Measurements from ENCODE around the gene RAB7B. TPM values are rescaled to one million over a fixed set of nuclear protein-coding genes. Genes with fewer than 3 reads are reported as not detected.

The RAB7B gene
- total RNA-seq, 2 experiments from 2014 or later = not detected

DNA sequence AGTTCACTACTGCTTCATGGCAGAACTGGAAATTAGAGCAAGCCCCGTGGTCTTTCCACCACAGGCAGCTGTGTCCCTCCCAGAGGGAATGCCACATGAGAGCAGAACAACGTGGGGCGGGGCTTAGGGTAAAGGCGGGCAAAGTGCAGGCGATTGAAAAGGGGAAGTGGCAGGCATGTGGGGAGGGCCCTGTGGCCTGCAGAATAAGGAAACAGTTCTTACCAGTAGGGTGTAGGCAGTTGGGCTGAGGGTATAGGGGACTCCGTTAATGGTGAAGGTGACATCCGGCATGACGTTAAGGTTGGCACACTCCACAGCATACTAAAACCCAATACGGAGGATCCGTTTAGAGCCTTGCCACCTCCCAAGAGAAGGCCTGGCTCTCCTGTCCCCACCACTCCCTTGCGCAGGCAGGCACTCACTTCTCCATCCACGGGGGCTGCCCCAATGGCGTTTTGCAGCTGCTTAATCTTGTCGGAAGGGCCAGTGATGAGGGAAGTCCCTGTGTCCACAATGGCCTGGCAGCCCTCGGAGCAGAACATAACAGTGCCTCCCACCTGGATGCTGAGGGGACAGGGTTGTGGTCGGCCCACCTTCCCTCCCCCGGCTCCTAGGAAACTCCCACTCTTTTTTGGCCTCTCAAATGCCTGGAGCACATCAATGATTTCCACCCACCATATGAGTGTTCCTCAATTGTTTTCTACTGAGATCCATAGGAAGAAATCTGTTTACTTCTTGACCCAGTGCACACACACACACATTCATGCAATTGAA, 9.1 kb upstream of the RAB7B start:
- H3K79me2 ChIP-seq (ENCODE audit: insufficient read depth, low read depth, low read length) = no peaks in the 10 kb centered on the region
- peaks cover 19% of the 10 kb centered on the region for H3K4me1 ChIP-seq (ENCODE audit: insufficient read depth, low read length, poor library complexity, severe bottlenecking)
- no peaks in the 10 kb centered on the region for H3K9me3 ChIP-seq (ENCODE audit: low read length)
- no TSS peak for BruUV-seq (replicated peaks)
- peak; percentile 93 for DNase-seq (ENCODE audit: low spot score)
- CTCF ChIA-PET (ENCODE audit: unreplicated experiment) = interaction anchor here (1.2 kb wide), 1 partner anchor 35 kb away, joined by 3 read pairs; no protein-coding TSS in a partner anchor
- H4K20me1 ChIP-seq (ENCODE audit: insufficient read depth, low read length) = no peaks in the 10 kb centered on the region
- POLR2A ChIA-PET = interaction anchor here (0.8 to 1.0 kb wide), 2 partner anchors 24 to 42 kb away, joined by 3 to 5 read pairs; no protein-coding TSS in a partner anchor
- no peak for TF ChIP-seq EZH2phosphoT487 (IDR thresholded peaks at IDR 0.05; ENCODE audit: borderline replicate concordance, low read depth, low read length)
- TF ChIP-seq, protein P1, sequence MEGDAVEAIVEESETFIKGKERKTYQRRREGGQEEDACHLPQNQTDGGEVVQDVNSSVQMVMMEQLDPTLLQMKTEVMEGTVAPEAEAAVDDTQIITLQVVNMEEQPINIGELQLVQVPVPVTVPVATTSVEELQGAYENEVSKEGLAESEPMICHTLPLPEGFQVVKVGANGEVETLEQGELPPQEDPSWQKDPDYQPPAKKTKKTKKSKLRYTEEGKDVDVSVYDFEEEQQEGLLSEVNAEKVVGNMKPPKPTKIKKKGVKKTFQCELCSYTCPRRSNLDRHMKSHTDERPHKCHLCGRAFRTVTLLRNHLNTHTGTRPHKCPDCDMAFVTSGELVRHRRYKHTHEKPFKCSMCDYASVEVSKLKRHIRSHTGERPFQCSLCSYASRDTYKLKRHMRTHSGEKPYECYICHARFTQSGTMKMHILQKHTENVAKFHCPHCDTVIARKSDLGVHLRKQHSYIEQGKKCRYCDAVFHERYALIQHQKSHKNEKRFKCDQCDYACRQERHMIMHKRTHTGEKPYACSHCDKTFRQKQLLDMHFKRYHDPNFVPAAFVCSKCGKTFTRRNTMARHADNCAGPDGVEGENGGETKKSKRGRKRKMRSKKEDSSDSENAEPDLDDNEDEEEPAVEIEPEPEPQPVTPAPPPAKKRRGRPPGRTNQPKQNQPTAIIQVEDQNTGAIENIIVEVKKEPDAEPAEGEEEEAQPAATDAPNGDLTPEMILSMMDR (conservative IDR thresholded peaks at IDR 0.05; ENCODE audit: low read length) = 0 out of 2 replicates have a peak, but pooled peaks have one; percentile 18
- H2AFZ ChIP-seq (ENCODE audit: low read length) = peak overlapping the region; percentile 94
- H3K4me3 ChIP-seq (ENCODE audit: low read depth, low read length, poor library complexity, severe bottlenecking) = peak overlapping the region; percentile 21
- peak overlapping the region; percentile 37 for H3K27ac ChIP-seq (ENCODE audit: low read depth, low read length, poor library complexity, severe bottlenecking)
- H3K4me2 ChIP-seq (ENCODE audit: low read length) = peak overlapping the region; percentile 42
- intact Hi-C loops (cut with micrococcal nuclease; ENCODE audit: unreplicated experiment) = loop anchor here (1.0 kb wide), 1 partner anchor 38 kb away; no protein-coding TSS in a partner anchor
- H3K36me3 ChIP-seq (ENCODE audit: insufficient read depth, low read length) = no peaks in the 10 kb centered on the region
- no peaks in the 10 kb centered on the region for H3K9me2 ChIP-seq (ENCODE audit: insufficient read depth, low read length)

DNA sequence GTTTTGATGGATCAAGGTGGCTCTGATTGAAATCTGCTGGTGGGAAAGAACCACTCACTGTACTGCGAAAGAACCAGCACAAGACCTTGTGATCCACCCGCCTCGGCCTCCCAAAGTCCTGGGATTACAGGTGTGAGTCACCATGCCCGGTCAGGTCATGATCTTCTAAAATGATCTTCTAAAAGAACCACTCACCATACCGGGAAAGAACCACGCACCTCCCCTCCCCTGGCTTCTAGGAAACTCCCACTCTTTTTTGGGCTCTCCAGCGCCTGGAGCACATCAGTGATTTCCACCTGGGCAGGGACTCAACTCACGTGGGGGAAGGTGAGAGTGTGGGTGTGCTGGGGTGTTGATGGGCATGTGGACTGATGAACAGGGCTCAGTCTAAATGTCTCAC, 7.9 kb upstream of the RAB7B start:
- H3K9me2 ChIP-seq (ENCODE audit: insufficient read depth, low read length) = no peaks in the 10 kb centered on the region
- intact Hi-C loops (cut with micrococcal nuclease; ENCODE audit: unreplicated experiment) = no loop called here
- no peak overlapping the region for H3K4me3 ChIP-seq (ENCODE audit: low read depth, low read length, poor library complexity, severe bottlenecking)
- TF ChIP-seq EZH2phosphoT487 (IDR thresholded peaks at IDR 0.05; ENCODE audit: borderline replicate concordance, low read depth, low read length) = no peak
- no peaks in the 10 kb centered on the region for H3K36me3 ChIP-seq (ENCODE audit: insufficient read depth, low read length)
- DNase-seq (ENCODE audit: low spot score) = no peak
- no peak overlapping the region for H3K27ac ChIP-seq (ENCODE audit: low read depth, low read length, poor library complexity, severe bottlenecking)
- peak overlapping the region; percentile 94; the same call in 1 of the 2 replicates for H2AFZ ChIP-seq (ENCODE audit: low read length)
- H3K79me2 ChIP-seq (ENCODE audit: insufficient read depth, low read depth, low read length) = no peaks in the 10 kb centered on the region
- H3K4me2 ChIP-seq (ENCODE audit: low read length) = no peak overlapping the region
- ChIA-PET POLR2A (interaction anchor here (0.7 kb wide), 1 partner anchor 552 kb away, joined by 3 read pairs; no protein-coding TSS in a partner anchor), CTCF (ENCODE audit: unreplicated experiment) (interaction anchor here (1.2 kb wide), 1 partner anchor 33 kb away, joined by 3 read pairs; no protein-coding TSS in a partner anchor)
- peaks cover 19% of the 10 kb centered on the region for H3K4me1 ChIP-seq (ENCODE audit: insufficient read depth, low read length, poor library complexity, severe bottlenecking)
- no TSS peak for BruUV-seq (replicated peaks)
- no peaks in the 10 kb centered on the region for H3K9me3 ChIP-seq (ENCODE audit: low read length)
- H4K20me1 ChIP-seq (ENCODE audit: insufficient read depth, low read length) = no peaks in the 10 kb centered on the region

DNA sequence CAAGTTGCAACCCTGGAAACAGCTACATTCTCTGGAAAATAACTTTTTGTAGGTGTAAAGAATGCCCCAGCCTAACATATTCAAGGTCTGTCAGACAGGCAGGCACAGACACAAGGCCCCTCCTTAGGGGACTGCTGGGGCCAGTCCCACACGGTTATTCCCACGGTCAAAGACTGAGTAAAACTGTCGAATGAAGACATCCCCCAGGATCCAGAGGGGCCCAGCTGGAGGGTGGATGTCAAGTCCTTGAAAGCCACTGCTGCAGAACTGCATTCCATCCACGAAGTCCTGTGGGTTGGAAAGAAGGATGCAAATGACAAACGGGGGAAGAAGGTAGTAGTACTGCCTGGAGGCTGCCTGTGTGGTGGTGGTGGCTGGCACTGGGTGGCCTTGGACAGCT, 6.9 kb upstream of the RAB7B start:
- ChIA-PET CTCF (ENCODE audit: unreplicated experiment) (no interaction called here), POLR2A (no interaction called here)
- H3K4me2 ChIP-seq (ENCODE audit: low read length) = no peak overlapping the region
- no peaks in the 10 kb centered on the region for H4K20me1 ChIP-seq (ENCODE audit: insufficient read depth, low read length)
- H3K36me3 ChIP-seq (ENCODE audit: insufficient read depth, low read length) = no peaks in the 10 kb centered on the region
- H3K9me3 ChIP-seq (ENCODE audit: low read length) = no peaks in the 10 kb centered on the region
- no peaks in the 10 kb centered on the region for H3K9me2 ChIP-seq (ENCODE audit: insufficient read depth, low read length)
- peaks cover 19% of the 10 kb centered on the region for H3K4me1 ChIP-seq (ENCODE audit: insufficient read depth, low read length, poor library complexity, severe bottlenecking)
- H3K79me2 ChIP-seq (ENCODE audit: insufficient read depth, low read depth, low read length) = no peaks in the 10 kb centered on the region
- intact Hi-C loops (cut with micrococcal nuclease; ENCODE audit: unreplicated experiment) = no loop called here
- DNase-seq (ENCODE audit: low spot score) = no peak
- no peak overlapping the region for H3K4me3 ChIP-seq (ENCODE audit: low read depth, low read length, poor library complexity, severe bottlenecking)
- TF ChIP-seq, protein P1 (conservative IDR thresholded peaks at IDR 0.05; ENCODE audit: low read length) = no peak
- no peak for TF ChIP-seq EZH2phosphoT487 (IDR thresholded peaks at IDR 0.05; ENCODE audit: borderline replicate concordance, low read depth, low read length)
- no peak overlapping the region for H2AFZ ChIP-seq (ENCODE audit: low read length)
- H3K27ac ChIP-seq (ENCODE audit: low read depth, low read length, poor library complexity, severe bottlenecking) = no peak overlapping the region
- BruUV-seq (replicated peaks) = no TSS peak
